NCI-H1417 treated with DMSO at 0.1 percent for 48 hours (cell line): ENCODE measurements around the gene ZNF644.
"Not testable (repeated sequence)": the region's sequence is repeated elsewhere in the genome, so short reads cannot be mapped to it uniquely, and the experiment has no call there.

Source experiments
- DNase-seq: peaks from one replicate; lab custom pipeline; 2025; lab: John Stamatoyannopoulos, UW

The ZNF644 gene

GRCh38 chr1:91021686-91022517, at the start of gene ZNF644:
ZNF644 (minus strand) TSS chr1:91022035; CDS start chr1:90982353, 39,682 bp downstream.
- DNase-seq: peak; percentile 67

DNA sequence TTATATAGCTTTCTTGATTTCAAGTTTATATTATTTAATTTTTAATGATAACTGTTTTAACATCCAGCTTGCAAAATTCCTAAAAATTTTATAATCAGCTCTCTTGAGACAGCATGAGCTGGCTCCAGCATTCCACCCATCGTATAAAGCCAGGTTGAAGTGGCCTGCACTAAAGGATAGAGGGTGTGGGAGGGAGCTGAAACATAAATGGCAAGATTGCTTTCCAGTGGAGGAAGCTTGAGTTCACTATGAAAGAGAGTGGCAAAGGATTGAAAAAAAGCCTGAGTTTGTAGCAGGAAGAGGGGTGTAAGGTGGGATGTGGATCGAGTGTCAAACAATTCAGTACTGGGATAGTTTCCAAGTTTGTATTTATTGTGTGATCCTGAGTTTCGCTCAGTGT, 48.5 kb upstream of the ZNF644 start:
- no peak for DNase-seq

- no peak for DNase-seq
Measured at GRCh38 chr1:91066538-91066937, 44.7 kb upstream of the ZNF644 start.

- DNase-seq: no peak
Measured at GRCh38 chr1:91065337-91065736, 43.5 kb upstream of the ZNF644 start.

- DNase-seq: not testable (repeated sequence)
Measured at GRCh38 chr1:91063403-91063802, 41.6 kb upstream of the ZNF644 start.

GRCh38 chr1:91059157-91059556, 37.3 kb upstream of the ZNF644 start:
- no peak for DNase-seq

GRCh38 chr1:91057784-91058183, 35.9 kb upstream of the ZNF644 start:
- DNase-seq: no peak

- no peak for DNase-seq
Measured at GRCh38 chr1:91054780-91055481, 33.1 kb upstream of the ZNF644 start.

DNA sequence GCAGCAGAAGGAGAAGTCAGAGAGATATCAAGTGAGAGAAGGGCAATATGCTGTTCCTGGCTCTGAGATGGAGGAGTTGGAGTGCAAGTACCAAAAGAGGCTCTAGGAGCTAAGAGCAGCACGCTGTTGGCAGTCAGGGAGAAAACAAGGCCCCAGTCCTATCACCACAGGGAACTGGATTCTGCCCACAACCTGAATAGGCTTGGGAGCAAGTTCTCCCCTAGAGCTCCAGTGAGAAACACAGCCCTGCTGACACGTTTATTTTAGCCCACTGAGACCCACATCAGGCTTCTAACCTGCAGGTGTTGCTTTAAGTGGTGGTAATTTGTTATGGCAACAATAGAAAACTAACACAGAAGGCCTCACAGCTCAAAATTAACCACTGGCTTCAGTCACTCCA, 31.8 kb upstream of the ZNF644 start:
- peak; percentile 12 for DNase-seq

- not testable (repeated sequence) for DNase-seq
Measured at GRCh38 chr1:91049551-91049950, 27.7 kb upstream of the ZNF644 start.

- DNase-seq: no peak
Measured at GRCh38 chr1:91046766-91047165, 24.9 kb upstream of the ZNF644 start.

- DNase-seq: no peak
Measured at GRCh38 chr1:91045284-91045683, 23.4 kb upstream of the ZNF644 start.

- not testable (repeated sequence) for DNase-seq
Measured at GRCh38 chr1:91044776-91045175, 22.9 kb upstream of the ZNF644 start.

- not testable (repeated sequence) for DNase-seq
Measured at GRCh38 chr1:91042372-91042771, 20.5 kb upstream of the ZNF644 start.

DNA sequence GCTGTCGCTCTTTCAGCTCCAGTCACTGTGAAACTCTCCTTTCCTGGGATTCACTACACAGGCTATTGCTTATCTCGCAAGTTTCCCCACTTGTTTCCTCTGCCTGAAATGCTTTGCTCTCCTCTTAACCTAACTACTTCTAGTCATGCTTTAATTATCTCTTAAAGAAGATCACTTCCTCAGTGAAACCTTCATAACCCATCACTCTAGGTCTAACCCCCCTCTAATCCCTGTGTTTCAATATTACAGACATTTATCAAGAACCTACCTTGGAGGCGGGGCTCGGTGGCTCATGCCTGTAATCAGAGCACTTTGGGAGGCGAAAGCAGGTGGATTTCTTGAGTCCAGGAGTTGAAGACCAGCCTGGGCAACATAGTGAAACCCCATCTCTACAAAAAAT, 16.7 kb upstream of the ZNF644 start:
- DNase-seq: no peak

GRCh38 chr1:91036894-91037829, 15.3 kb upstream of the ZNF644 start:
- no peak for DNase-seq

- DNase-seq: no peak
Measured at GRCh38 chr1:91032349-91032748, 10.5 kb upstream of the ZNF644 start.

- no peak for DNase-seq
Measured at GRCh38 chr1:91031081-91031480, 9.2 kb upstream of the ZNF644 start.

- no peak for DNase-seq
Measured at GRCh38 chr1:91026777-91027176, 4.9 kb upstream of the ZNF644 start.

DNA sequence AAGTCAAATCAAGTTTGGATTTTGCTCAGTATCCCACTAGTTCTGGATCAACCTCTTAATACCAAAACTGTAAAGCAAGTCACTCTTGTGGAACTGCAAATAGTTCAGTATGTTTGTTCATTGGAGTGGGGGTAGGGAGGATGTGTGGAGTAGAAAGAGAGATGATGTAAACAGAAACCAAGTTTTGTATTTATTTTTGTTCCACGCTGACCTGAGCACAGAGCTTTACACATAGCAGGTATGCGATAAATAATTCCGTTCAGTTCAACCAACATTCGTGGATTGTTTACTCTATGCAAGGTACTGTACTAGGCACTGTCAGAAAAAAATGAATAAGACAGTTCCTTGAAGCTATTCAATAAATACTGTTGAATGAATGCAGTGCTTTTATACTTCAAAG, 4.5 kb upstream of the ZNF644 start:
- no peak for DNase-seq

- no peak for DNase-seq
Measured at GRCh38 chr1:91024481-91025119, 2.8 kb upstream of the ZNF644 start.

- DNase-seq: no peak
Measured at GRCh38 chr1:91022518-91022929, 689 bp upstream of the ZNF644 start.
